ENCODE data around the gene DLX4.

DNA sequence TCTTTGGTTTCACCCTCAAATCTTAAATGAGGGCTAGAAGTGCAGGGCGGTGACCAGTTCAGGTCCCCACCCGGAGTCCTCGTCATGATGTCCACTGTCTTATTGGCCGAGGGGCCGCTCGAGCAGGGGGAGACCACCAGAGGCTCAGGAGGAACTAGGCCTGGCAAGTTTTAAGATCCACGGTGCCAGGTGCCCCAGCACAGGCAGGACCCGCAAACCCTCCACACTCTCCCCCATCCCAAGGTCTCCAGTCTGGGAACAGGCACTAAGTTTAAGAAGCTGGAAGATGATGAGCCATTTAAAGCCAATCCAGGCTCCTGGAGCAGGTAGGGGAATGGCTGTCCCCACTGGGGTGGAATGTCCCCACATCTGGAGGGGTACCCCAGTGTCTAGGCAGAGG is 21.9 kb downstream of the DLX4 start:
- TF ChIP-seq, protein P1, sequence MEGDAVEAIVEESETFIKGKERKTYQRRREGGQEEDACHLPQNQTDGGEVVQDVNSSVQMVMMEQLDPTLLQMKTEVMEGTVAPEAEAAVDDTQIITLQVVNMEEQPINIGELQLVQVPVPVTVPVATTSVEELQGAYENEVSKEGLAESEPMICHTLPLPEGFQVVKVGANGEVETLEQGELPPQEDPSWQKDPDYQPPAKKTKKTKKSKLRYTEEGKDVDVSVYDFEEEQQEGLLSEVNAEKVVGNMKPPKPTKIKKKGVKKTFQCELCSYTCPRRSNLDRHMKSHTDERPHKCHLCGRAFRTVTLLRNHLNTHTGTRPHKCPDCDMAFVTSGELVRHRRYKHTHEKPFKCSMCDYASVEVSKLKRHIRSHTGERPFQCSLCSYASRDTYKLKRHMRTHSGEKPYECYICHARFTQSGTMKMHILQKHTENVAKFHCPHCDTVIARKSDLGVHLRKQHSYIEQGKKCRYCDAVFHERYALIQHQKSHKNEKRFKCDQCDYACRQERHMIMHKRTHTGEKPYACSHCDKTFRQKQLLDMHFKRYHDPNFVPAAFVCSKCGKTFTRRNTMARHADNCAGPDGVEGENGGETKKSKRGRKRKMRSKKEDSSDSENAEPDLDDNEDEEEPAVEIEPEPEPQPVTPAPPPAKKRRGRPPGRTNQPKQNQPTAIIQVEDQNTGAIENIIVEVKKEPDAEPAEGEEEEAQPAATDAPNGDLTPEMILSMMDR (conservative IDR thresholded peaks at IDR 0.05; ENCODE audit: low read depth, low read length): no peak
- TF ChIP-seq EZH2 (IDR thresholded peaks at IDR 0.05; ENCODE audit: low read length, unreplicated experiment): no peak
